ENCODE data around the gene TNFSF8.

DNA sequence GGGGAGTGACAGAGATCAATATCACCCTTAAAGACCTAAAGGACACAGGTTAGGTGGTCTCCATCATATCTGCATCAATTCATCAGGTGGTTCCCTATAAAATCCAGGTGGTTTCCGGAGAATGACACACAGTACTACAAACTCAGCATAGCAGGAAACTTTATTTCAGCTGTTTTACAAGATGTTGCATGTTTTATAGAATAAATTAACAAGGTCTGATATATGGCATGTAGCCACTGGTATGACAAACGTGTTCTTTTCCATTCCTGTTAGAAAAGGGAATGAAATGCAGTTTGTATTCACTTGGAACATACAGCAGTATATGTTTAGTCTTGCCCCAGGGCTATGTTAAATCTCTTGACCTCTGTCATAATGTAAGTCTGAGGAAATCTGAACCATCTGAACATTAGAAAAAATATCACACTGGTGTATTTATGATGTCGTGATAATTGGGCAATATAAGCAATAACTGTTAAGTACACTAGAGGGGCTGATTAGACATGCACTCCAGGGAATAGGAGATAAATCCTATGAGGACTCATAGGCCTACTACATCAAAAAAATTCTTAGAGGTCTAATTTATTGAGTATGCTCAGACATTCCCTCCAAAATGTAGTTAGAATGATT, 42.2 kb upstream of the TNFSF8 start:
- TF ChIP-seq EP300 (IDR thresholded peaks at IDR 0.05) = no peak
- TF ChIP-seq, protein P1, sequence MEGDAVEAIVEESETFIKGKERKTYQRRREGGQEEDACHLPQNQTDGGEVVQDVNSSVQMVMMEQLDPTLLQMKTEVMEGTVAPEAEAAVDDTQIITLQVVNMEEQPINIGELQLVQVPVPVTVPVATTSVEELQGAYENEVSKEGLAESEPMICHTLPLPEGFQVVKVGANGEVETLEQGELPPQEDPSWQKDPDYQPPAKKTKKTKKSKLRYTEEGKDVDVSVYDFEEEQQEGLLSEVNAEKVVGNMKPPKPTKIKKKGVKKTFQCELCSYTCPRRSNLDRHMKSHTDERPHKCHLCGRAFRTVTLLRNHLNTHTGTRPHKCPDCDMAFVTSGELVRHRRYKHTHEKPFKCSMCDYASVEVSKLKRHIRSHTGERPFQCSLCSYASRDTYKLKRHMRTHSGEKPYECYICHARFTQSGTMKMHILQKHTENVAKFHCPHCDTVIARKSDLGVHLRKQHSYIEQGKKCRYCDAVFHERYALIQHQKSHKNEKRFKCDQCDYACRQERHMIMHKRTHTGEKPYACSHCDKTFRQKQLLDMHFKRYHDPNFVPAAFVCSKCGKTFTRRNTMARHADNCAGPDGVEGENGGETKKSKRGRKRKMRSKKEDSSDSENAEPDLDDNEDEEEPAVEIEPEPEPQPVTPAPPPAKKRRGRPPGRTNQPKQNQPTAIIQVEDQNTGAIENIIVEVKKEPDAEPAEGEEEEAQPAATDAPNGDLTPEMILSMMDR (IDR thresholded peaks at IDR 0.05) = no peak
